K562 (cell line): ENCODE data around the gene GXYLT2. TPM values are rescaled to one million over a fixed set of nuclear protein-coding genes. Genes with fewer than 3 reads are reported as not detected.
A peak's percentile ranks its signal among the peaks of the same experiment; 100 is the strongest.

ENCODE experiments used
- CXXC5 ChIP-seq: fragments of 250-450 bp; sonication (Bioruptor Pico); IDR thresholded peaks from 2 replicates; pipeline ENCODE4 v1.8.0; 2022; ENCODE audit warnings: inconsistent platforms, mild to moderate bottlenecking, moderate library complexity
- KDM2B ChIP-seq: fragments of 250-450 bp; sonication (Bioruptor Pico); IDR thresholded peaks from 2 replicates; pipeline ENCODE4 v1.8.0; 2021; ENCODE audit warnings: mild to moderate bottlenecking, moderate library complexity
- MCM2 ChIP-seq: fragments of 450-650 bp; IDR thresholded peaks from 2 replicates; pipeline ENCODE4 v1.6.1; 2017; ENCODE audit warnings: low read depth, mild to moderate bottlenecking
- MNT ChIP-seq, 2 experiments: fragments of 450-650 bp; conservative IDR thresholded peaks; 2 replicates each; pipeline ENCODE4 v1.6.1; 2017; ENCODE audit warnings: mild to moderate bottlenecking in 2 of 2, moderate library complexity in 2 of 2
- MXI1 ChIP-seq: IDR thresholded peaks from 2 replicates; pipeline ENCODE4 v1.6.1; 2011; ENCODE audit warnings: low read depth, mild to moderate bottlenecking, improper control_type of control experiment, low read length
- RERE ChIP-seq: sonication (generic); formaldehyde crosslinking; IDR thresholded peaks from 2 replicates; pipeline ENCODE4 v1.8.0; 2023; ENCODE audit warnings: missing genetic modification reagents, mild to moderate bottlenecking, borderline replicate concordance
- SOX6 ChIP-seq: fragments of 450-650 bp; IDR thresholded peaks from 2 replicates; pipeline ENCODE4 v1.6.1; 2014; ENCODE audit warnings: mild to moderate bottlenecking
- SRSF1 ChIP-seq: fragments of 200-400 bp; formaldehyde crosslinking; IDR thresholded peaks from 2 replicates; pipeline ENCODE4 v1.6.1; 2017; ENCODE audit warnings: mild to moderate bottlenecking, low read depth, low read length, moderate library complexity
- ZFX ChIP-seq: sonication (generic); formaldehyde crosslinking; IDR thresholded peaks from 2 replicates; pipeline ENCODE4 v1.8.0; 2022; ENCODE audit warnings: mild to moderate bottlenecking, missing genetic modification reagents, moderate library complexity
- ZNF707 ChIP-seq: fragments of 250-450 bp; sonication (Bioruptor Pico); conservative IDR thresholded peaks from 2 replicates; pipeline ENCODE4 v1.8.0; 2022; ENCODE audit warnings: inconsistent platforms, mild to moderate bottlenecking, moderate library complexity
- ZNF79 ChIP-seq: fragments of 250-450 bp; sonication (Bioruptor Pico); IDR thresholded peaks from 2 replicates; pipeline ENCODE4 v1.4.0; 2020; ENCODE audit warnings: low read depth, mild to moderate bottlenecking, moderate library complexity
- polyA plus RNA-seq, 8 experiments: library from polyadenylated mRNA; depleted of rRNA in 4 of 8; stranded (reverse) in 5 of 8; unstranded in 3 of 8; fragments of >200 nt; fragmentation: Nextera tagmentation in 2 of 8; fragmentation: Illumina TruSeq in 1 of 8; extraction: Ambion mirVana in 2 of 8; extraction: Trizol in 1 of 8; gene quantifications; 2 replicates each; pipeline versions ENCODE4 v1.2.1 to v1.2.3, GENCODE V29; 2011 to 2014; ENCODE audit warnings: inconsistent platforms in 1 of 8, missing spikeins in 1 of 8
- total RNA-seq, 7 experiments: library from RNA; depleted of rRNA in 6 of 7; stranded (reverse); fragments of >200 nt in 6 of 7; fragmentation: Illumina TruSeq in 2 of 7; extraction: Trizol in 2 of 7; gene quantifications; 2 replicates each; pipeline versions ENCODE4 v1.2.1 to v1.2.3, GENCODE V29; 2011 to 2021; ENCODE audit warnings: low replicate concordance in 1 of 7
- TF ChIP-seq, protein P1 (sequence below): fragments of 450-650 bp; IDR thresholded peaks from 2 replicates; pipeline ENCODE4 v1.6.1; 2016; ENCODE audit warnings: mild to moderate bottlenecking
- TF ChIP-seq, protein P2 (sequence below): fragments of 450-650 bp; conservative IDR thresholded peaks from 2 replicates; pipeline ENCODE4 v1.6.1; 2016; ENCODE audit warnings: missing genetic modification characterization, low read depth, mild to moderate bottlenecking, missing compliant biosample characterization, moderate library complexity
- TF ChIP-seq, protein P3 (sequence below): fragments of 250-450 bp; sonication (Bioruptor Pico); IDR thresholded peaks from 2 replicates; pipeline ENCODE4 v1.8.0; 2021; ENCODE audit warnings: moderate library complexity, mild to moderate bottlenecking, inconsistent platforms

Gene GXYLT2
- total and polyA plus RNA-seq, 9 of the 15 experiments (the other 6 are each of a cell fraction or from before 2014, with no cell fraction given) = 0.71 to 6.0 (median 3.3) TPM

DNA sequence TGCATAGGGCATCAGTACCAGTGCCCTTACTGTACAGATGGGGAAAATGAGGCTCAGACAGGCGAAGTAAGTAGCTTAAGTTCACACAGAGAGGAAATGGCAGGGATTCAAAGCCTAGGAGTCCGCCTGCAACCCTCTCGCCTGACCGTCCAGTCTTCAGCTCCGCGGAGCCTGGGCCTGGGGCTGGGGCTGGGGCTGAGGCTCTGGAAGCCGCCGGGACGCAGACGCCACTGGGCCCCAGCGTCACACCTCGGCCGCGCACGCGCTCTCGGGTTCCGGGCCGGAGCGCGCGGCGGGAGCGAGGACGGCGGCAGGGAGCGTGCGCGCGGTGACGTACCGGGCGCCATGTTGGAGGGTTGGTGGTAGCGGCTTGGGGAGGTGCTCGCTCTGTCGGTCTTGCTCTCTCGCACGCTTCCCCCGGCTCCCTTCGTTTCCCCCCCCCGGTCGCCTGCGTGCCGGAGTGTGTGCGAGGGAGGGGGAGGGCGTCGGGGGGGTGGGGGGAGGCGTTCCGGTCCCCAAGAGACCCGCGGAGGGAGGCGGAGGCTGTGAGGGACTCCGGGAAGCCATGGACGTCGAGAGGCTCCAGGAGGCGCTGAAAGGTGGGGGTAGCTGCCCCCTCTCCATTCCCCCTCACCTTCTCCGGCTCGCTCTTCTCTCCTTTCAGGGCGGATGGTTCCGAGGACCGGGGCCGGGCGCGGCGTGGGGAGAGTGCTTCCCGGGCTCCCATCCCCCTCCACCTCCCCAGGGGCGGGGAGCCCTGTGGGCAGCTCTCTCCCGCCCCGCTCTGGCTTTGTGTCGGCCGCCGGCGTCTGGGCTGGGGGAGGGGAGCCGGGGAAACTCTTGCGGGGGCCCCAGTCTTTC is 108.9 kb downstream of the GXYLT2 start, which contains the start of gene PPP4R2 (continued):
- no peak for TF ChIP-seq RERE (CRISPR knock-in tag)
- TF ChIP-seq MCM2 = no peak
- no peak for TF ChIP-seq ZNF79 (CRISPR knock-in tag)
- TF ChIP-seq ZNF707 (CRISPR knock-in tag) = no peak
- TF ChIP-seq, protein P1, sequence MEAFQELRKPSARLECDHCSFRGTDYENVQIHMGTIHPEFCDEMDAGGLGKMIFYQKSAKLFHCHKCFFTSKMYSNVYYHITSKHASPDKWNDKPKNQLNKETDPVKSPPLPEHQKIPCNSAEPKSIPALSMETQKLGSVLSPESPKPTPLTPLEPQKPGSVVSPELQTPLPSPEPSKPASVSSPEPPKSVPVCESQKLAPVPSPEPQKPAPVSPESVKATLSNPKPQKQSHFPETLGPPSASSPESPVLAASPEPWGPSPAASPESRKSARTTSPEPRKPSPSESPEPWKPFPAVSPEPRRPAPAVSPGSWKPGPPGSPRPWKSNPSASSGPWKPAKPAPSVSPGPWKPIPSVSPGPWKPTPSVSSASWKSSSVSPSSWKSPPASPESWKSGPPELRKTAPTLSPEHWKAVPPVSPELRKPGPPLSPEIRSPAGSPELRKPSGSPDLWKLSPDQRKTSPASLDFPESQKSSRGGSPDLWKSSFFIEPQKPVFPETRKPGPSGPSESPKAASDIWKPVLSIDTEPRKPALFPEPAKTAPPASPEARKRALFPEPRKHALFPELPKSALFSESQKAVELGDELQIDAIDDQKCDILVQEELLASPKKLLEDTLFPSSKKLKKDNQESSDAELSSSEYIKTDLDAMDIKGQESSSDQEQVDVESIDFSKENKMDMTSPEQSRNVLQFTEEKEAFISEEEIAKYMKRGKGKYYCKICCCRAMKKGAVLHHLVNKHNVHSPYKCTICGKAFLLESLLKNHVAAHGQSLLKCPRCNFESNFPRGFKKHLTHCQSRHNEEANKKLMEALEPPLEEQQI = no peak
- TF ChIP-seq, protein P2, sequence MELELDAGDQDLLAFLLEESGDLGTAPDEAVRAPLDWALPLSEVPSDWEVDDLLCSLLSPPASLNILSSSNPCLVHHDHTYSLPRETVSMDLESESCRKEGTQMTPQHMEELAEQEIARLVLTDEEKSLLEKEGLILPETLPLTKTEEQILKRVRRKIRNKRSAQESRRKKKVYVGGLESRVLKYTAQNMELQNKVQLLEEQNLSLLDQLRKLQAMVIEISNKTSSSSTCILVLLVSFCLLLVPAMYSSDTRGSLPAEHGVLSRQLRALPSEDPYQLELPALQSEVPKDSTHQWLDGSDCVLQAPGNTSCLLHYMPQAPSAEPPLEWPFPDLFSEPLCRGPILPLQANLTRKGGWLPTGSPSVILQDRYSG (tag) = no peak
- TF ChIP-seq KDM2B (CRISPR knock-in tag) = no peak
- TF ChIP-seq MXI1 = no peak
- TF ChIP-seq CXXC5 = peak; percentile 72
- TF ChIP-seq SOX6 = no peak
- TF ChIP-seq SRSF1 = no peak
- TF ChIP-seq, protein P3, sequence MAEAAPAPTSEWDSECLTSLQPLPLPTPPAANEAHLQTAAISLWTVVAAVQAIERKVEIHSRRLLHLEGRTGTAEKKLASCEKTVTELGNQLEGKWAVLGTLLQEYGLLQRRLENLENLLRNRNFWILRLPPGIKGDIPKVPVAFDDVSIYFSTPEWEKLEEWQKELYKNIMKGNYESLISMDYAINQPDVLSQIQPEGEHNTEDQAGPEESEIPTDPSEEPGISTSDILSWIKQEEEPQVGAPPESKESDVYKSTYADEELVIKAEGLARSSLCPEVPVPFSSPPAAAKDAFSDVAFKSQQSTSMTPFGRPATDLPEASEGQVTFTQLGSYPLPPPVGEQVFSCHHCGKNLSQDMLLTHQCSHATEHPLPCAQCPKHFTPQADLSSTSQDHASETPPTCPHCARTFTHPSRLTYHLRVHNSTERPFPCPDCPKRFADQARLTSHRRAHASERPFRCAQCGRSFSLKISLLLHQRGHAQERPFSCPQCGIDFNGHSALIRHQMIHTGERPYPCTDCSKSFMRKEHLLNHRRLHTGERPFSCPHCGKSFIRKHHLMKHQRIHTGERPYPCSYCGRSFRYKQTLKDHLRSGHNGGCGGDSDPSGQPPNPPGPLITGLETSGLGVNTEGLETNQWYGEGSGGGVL = no peak
- TF ChIP-seq ZFX (CRISPR knock-in tag) = peak; percentile 89
- TF ChIP-seq MNT (conservative IDR thresholded peaks at IDR 0.05) = 0 out of 4 replicates have a peak, but pooled peaks of 1 of the 2 experiments have one; percentile 21
